Lung microvascular endothelial cell (primary cell): Measurements from ENCODE around the gene NADSYN1. TPM values are rescaled to one million over a fixed set of nuclear protein-coding genes. Genes with fewer than 3 reads are reported as not detected.

Experiments used
- DNase-seq, 2 donors: peaks; one replicate each; pipeline versions ENCODE4 v3.0.0 to v3.0.0-alpha.2; 2010; ENCODE audit warnings: low read depth in 2 of 2
- total RNA-seq: library from RNA; depleted of rRNA; stranded (reverse); fragments of >200 nt; gene quantifications from 2 replicates; pipeline ENCODE4 v1.2.1, GENCODE V29; 2014

The NADSYN1 gene
- total RNA-seq, 1 donor from 2014 or later, result 67.9 TPM

DNA sequence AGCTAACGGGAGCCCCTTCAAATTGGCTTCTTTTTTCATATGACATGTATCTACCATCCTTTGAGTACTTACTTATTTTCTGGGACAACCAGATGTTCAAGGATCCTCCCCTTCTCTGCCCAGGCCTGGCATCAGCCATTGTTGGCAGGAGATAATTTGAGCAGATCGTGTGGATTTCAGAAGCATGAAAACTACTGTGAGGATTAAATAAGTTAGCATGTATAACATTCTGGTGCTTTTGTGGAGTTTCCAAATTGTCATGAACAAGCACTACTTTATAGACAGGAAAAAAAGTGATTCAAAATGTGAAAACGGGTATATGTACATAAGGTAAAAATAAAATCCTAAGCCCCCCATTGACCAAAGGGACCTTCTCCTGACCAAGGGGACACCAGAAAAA is 2.1 kb upstream of the NADSYN1 start:
- no peak for DNase-seq

- DNase-seq, result no peak
Measured at GRCh38 chr11:71451596-71452198, 1.3 kb upstream of the NADSYN1 start.

DNA sequence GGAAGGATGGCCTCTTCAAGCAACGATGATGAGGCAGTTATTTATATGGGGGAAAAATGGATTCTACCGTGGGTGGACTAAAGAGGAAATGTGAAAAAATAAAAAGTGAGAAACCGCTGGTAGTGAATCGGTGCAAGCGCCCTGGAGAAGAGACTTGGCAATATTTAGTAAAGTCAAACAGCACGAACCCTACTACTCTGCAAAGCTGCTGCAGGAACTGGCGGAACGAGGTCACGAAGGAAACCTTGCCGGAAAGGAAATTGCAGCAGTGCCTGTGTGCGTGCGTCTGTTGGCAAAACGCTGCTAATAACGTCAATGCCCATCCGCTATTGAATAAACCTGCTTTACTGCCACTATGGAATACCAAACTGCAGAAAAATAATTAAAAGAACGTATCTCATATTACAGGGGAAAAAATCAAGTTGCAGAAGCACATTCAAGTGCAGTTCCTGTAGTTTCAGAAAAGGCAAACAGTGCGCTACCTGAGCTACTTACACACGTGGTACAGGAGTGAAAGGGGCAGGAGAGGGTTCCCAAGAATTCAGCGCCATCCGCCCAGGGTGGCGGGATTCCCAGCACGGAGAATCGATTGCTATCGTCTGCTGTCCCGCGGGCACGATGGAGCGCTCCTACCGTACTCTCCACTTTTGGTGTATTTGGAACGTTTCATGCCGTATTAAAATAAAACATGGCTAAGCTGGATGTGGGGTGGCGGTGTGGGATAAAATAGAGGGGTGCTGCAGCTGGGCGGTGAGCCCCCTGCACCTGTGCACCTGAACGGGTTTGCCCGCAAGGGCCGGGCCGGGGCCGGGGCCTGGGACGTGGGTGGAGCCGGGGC is 585 bp upstream of the NADSYN1 start:
- peak; percentile 76 to 88 for DNase-seq

DNA sequence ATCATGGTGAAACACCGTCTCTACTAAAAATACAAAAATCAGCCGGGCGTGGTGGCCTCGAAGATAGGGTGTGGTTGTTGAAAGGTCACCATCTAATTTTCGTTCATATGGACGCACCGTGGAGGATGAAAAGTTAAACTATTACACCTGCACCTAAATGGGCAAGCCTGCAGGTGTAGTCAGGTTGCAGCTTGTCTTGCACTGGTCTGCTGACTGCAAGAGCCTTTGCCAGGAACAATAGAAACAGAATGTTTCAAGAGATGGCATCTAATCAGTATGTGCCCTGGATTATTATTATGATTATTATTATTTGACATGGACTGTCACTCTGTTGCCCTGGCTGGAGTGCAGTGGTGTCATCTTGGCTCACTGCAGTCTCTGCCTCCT is 908 bp downstream of the NADSYN1 start:
- DNase-seq, result no peak

DNA sequence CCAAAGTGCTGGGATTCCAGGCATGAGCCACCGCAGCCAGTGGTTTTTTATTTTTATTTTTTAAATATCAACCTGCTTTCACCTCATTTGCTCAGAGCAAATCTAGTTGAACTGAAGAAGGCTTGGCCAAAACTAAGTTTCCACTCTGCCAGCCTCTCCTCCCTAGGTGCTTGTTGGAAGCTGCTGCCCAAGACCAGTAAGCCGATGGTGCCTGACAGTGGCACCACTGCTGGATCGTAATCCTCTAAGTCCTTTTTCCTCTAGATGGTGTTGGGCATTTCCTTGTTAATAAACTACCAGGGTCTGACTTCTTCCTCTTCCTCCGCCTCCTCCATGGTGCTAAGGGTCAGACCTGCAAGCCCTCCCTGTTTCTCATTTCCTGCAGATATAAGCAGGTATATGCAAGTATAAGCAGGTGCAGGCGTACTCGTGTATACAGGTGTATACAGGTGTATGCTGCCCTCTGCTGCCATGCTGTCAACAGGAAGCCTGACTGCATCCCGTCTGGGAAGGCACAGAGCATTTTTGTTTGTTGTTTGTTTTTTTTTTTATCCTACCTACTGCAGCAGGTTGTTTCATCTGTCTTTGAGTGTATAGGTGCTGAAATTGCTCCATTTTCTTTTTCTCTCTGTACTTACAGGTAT is 1.6 kb downstream of the NADSYN1 start:
- DNase-seq, result no peak

DNA sequence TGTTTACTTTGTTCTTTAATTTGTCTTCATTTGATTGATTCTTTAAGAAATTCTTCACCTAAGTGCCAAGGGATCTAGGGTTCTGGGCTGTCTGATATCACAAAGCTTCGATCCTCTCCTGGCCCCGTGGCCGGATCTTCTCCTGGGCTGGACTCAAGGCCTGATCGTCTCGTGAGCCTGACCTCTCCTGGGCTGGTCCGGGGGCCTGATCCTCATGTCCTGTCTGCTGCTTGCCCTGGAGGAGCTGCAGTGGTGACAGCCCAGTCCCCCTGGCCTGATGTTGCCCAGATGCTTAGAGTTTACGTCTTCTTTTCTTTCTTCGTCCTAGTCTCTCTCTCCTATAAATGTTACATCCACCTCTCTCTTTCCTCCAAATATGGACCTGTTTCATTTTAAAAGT is 3.3 kb downstream of the NADSYN1 start:
- DNase-seq, result no peak

DNA sequence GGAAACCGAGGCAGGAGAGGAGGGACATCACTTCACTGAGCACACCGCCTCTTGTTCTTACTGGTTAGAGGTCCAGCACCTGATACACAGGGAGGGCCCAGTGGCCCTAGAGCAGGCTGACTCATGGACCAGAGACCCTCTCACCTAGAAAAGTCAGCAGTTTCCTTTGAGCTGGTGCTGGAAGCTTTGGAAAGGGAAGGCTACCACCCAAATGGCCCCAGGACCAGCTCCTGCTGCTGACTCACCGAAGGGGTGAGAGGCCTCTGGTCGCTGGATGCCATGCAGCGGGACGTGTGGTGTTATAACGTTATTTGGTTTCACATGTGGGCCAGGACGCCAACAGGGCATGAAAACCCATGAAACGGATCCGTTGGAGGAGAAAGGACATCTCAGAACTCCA is 3.8 kb downstream of the NADSYN1 start:
- no peak for DNase-seq

- DNase-seq, result no peak
Measured at GRCh38 chr11:71458146-71459070, 5.4 kb downstream of the NADSYN1 start.

DNA sequence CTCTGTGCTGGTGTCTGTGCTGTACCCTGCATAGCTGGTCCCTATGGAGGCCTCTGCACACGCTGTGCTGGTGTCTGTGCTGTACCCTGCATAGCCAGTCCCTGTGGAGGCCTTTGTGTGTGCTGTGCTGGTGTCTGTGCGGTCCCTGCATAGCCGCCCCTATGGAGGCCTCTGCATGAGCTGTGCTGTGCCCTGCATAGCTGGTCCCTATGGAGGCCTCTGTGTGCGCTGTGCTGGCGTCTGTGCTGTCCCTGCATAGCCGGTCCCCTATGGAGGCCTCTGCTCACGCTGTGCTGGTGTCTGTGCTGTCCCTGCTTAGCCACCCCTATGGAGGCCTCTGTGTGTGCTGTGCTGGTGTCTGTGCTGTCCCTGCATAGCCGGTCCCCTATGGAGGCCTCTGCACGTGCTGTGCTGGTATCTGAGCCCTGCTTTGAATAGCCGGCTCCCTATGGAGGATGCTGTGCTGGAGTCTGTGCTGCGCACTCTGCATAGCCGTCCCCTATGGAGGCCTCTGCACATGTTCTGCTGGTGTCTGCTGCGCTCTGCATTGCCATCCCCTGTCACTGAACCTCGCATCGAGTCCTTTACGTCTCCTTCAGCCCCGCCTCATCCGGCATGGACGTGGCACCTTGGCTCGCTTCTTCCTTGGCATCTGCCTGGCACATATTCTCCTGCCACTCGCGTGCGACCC is 6.2 kb downstream of the NADSYN1 start:
- no peak for DNase-seq

- no peak for DNase-seq
Measured at GRCh38 chr11:71459767-71460320, 6.8 kb downstream of the NADSYN1 start.

DNA sequence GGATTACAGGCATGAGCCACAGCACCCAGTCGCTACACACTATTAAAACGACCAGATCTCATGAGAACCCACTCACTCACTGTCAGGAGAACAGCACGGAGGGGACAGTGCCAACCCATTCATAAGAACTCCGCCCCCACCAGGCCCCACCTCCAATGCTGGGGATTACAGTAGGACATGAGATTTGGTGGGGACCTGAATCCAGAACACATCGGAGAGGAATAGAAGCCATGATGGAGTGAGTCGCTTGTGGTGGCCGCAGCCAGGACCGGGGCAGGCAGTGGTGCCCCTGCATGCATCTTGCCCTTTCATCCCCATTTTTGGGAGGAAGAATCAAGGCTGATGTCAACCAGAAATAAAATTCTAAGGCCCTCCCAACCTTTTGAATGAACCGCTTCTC is 8.7 kb downstream of the NADSYN1 start:
- DNase-seq, result no peak

DNA sequence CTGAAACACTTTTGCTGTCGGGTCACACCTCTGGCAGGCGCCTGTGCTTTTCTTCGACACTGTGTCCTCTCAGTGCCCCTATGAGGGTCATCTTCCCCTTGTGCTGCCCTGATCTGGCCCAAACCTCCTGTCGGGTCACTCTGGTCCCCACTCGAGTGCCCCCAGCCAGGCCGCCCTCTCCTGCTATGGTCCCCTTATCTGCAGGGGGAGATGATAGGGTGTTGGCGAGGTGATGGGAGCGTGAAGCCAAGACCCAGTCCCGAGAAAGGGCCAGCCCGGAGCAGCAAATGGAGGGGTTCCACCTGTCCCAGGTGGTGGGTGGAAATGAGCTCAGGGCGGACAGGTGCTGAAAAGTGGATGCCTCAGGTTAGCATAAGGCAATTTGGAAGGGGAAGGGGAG is 9.7 kb downstream of the NADSYN1 start:
- DNase-seq, result no peak

- DNase-seq, result no peak
Measured at GRCh38 chr11:71463331-71464211, 10.6 kb downstream of the NADSYN1 start.

DNA sequence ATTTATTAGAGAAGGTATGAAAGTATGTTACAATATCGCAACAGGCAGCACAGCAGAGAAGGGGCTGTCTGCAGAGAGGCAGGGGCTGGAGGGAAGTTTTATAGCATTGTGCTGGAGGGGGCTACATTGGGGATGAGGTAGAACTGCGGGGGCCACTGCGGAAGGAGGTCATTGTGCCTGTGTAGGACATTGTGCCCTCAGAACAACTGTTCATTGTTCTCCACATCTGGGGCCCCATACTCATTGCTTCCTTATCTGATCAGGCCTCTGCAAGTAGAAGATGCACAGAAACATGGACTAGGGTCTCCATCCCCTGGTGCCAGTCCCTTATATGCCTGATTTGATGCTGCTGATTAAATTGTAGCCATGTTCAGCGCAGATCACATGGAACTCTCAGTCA is 12.1 kb downstream of the NADSYN1 start:
- no peak for DNase-seq

GRCh38 chr11:71466358-71466757 is 13.4 kb downstream of the NADSYN1 start:
- no peak for DNase-seq

- peak in 1 of 2 donors; percentile 21 for DNase-seq
Measured at GRCh38 chr11:71467164-71467563, 14.2 kb downstream of the NADSYN1 start.

DNA sequence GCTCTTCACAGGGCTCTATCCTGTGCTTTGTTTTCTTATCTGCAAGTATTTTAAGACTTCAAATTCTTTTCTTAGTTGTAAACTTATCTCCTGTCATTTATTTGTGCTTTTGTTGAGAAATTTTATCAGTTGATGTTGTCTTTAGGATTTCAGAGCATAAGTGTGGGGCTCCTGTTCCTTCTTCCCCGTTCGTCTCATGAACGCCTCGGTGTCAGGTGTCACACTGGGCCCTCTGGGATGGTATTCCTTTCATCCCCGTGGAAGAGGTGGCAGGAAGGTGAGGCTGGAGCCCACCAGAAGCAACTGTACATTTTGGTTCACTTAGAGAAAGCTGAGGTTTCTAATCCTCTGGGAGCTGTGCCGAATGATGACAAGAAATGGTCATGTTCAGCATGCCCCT is 17.9 kb downstream of the NADSYN1 start:
- DNase-seq, result no peak

GRCh38 chr11:71472357-71472885 is 19.4 kb downstream of the NADSYN1 start:
- no peak for DNase-seq
